Stomach (tissue), 9 donors: Measurements from ENCODE around the gene DIS3L. TPM values are rescaled to one million over a fixed set of nuclear protein-coding genes. Genes with fewer than 3 reads are reported as not detected.
A peak's percentile ranks its signal among the peaks of the same experiment; 100 is the strongest.

Experiments
- DNase-seq, 2 donors: peaks; one replicate each; pipeline versions ENCODE4 v3.0.0 to v3.0.0-alpha.2; 2013 to 2019
- H3K27ac ChIP-seq, 5 donors: fragments of 200-600 bp in 4 of 5; sonication (generic) in 4 of 5; one replicate each; pipeline ENCODE4 v1.5.1; 2013 to 2019; ENCODE audit warnings: mild to moderate bottlenecking in 1 of 5, moderate library complexity in 1 of 5
- H3K27me3 ChIP-seq, 3 donors: fragments of 200-600 bp; sonication (generic); one replicate each; pipeline ENCODE4 v1.5.1; 2017 to 2019; ENCODE audit warnings: mixed run types in 1 of 3
- H3K36me3 ChIP-seq, 4 donors: fragments of 200-600 bp; sonication (generic); 1 replicate in 3 of 4; 2 replicates in 1 of 4; pipeline ENCODE4 v1.5.1; 2016 to 2019
- H3K4me1 ChIP-seq, 4 donors: fragments of 200-600 bp; sonication (generic); one replicate each; pipeline ENCODE4 v1.5.1; 2016 to 2019
- H3K4me3 ChIP-seq, 4 donors: fragments of 200-600 bp; sonication (generic) in 3 of 4; one replicate each; pipeline ENCODE4 v1.5.1; 2016 to 2019; ENCODE audit warnings: mild to moderate bottlenecking in 1 of 4
- H3K9me3 ChIP-seq, 4 donors: fragments of 200-600 bp; sonication (generic); one replicate each; pipeline ENCODE4 v1.5.1; 2016 to 2019
- EP300 ChIP-seq: sonication (generic); formaldehyde crosslinking; IDR thresholded peaks from one replicate; pipeline ENCODE4 v1.6.1; 2017; ENCODE audit warnings: antibody characterized with exemption
- POLR2A ChIP-seq, 4 donors: fragments of 450-650 bp; IDR thresholded peaks; one replicate each; pipeline ENCODE4 v1.6.1; 2016; ENCODE audit warnings: antibody characterized with exemption in 4 of 4, control low read depth in 2 of 4, mild to moderate bottlenecking in 1 of 4, moderate library complexity in 1 of 4
- POLR2AphosphoS5 ChIP-seq, 3 donors: sonication (generic); formaldehyde crosslinking; IDR thresholded peaks; one replicate each; pipeline ENCODE4 v1.6.1; 2016; ENCODE audit warnings: antibody characterized with exemption in 3 of 3
- WGBS, 5 donors: extraction: QIAGEN DNeasy Blood & Tissue Kit in 3 of 5; methylation state at CpG; one replicate each; pipeline versions ENCODE4 v1.1.5 to v1.1.7; 2013 to 2018; 5-methylcytosine and 5-hydroxymethylcytosine counted together
- intact Hi-C: fragments of 100-400 bp; cut with DNase I; formaldehyde crosslinking; loops from one replicate; pipeline ENCODE4 v1.15.1; 2023; ENCODE audit warnings: low total_unique reads
- polyA plus RNA-seq, 3 donors: library from polyadenylated mRNA; stranded (reverse); fragments of 200-250 nt; gene quantifications; one replicate each; pipeline ENCODE4 v1.2.3, GENCODE V29; 2013
- total RNA-seq, 5 donors: library from RNA; depleted of rRNA; stranded (reverse); fragments of >200 nt; gene quantifications; one replicate each; pipeline versions ENCODE4 v1.1.0 to v1.2.3, GENCODE V29; 2014 to 2016
- TF ChIP-seq, protein P1 (sequence below), 7 experiments: fragments of 450-650 bp in 4 of 7; fragments of 200-600 bp in 3 of 7; sonication (generic) in 3 of 7; IDR thresholded peaks; one replicate each; pipeline ENCODE4 v1.5.1; 2016 to 2019; ENCODE audit warnings: antibody characterized with exemption in 7 of 7, control low read depth in 2 of 7, mild to moderate bottlenecking in 1 of 7
- donor health status: healthy with polysubstance abuse.
- donor health status: Bipolar disorder and iron deficiency.
- donor health status: healthy.

The DIS3L gene
- total and polyA plus RNA-seq, 8 donors, result 8.8 to 35.1 (median 16.7) TPM

GRCh38 chr15:66285533-66286280 is 7.7 kb upstream of the DIS3L start:
- Histone ChIP-seq H3K27ac (no peak overlapping the region), H3K4me1 (peaks cover 0 to 10% (median 5%) of the 10 kb centered on the region in 4 donors), H3K36me3 (no peaks in the 10 kb centered on the region), H3K27me3 (no peaks in the 10 kb centered on the region), H3K9me3 (no peaks in the 10 kb centered on the region), H3K4me3 (no peak overlapping the region)
- TF ChIP-seq, protein P1, sequence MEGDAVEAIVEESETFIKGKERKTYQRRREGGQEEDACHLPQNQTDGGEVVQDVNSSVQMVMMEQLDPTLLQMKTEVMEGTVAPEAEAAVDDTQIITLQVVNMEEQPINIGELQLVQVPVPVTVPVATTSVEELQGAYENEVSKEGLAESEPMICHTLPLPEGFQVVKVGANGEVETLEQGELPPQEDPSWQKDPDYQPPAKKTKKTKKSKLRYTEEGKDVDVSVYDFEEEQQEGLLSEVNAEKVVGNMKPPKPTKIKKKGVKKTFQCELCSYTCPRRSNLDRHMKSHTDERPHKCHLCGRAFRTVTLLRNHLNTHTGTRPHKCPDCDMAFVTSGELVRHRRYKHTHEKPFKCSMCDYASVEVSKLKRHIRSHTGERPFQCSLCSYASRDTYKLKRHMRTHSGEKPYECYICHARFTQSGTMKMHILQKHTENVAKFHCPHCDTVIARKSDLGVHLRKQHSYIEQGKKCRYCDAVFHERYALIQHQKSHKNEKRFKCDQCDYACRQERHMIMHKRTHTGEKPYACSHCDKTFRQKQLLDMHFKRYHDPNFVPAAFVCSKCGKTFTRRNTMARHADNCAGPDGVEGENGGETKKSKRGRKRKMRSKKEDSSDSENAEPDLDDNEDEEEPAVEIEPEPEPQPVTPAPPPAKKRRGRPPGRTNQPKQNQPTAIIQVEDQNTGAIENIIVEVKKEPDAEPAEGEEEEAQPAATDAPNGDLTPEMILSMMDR (IDR thresholded peaks at IDR 0.05), result no peak
- TF ChIP-seq POLR2A (IDR thresholded peaks at IDR 0.05) (no peak), POLR2AphosphoS5 (IDR thresholded peaks at IDR 0.05) (no peak), EP300 (no peak)
- intact Hi-C loops, result no loop called here
- WGBS, 5 donors, result 58 to 74% (median 61%) methylated on average over 6 of the region's 6 CpGs
- DNase-seq, result peak in 1 of 2 donors; percentile 44

DNA sequence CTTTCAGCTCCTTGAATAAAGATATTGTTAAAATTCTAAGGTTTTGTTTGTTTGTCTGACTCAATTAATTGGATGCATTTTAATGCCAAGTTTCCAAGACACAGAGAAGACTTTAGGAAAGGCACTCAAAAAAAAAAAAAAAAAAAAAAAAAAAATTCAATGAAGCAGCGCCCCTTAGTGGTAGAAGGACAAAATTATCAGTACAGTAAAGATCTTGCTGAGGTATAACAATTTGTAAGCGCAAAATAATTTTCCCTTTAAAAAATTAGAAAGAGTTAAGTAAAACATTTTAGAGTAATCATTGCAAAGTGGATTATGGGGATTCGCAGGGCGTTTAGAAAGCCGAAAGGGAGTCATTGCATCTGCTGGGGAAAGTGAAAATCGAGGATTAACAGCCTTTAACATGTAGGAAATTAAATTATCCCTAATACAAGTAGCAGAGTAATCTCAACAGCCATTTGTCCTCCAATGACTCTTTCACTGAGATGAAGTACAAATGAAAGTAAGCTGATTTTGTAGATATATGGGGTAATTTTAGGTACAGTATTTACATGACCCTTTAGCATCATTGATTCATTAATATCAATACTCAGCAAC is 5.8 kb upstream of the DIS3L start:
- TF ChIP-seq, protein P1 (IDR thresholded peaks at IDR 0.05), result peak in 5 of 7 experiments; percentile 36 to 53 (median 48)
- no peak for TF ChIP-seq EP300
- no peak for TF ChIP-seq POLR2A (IDR thresholded peaks at IDR 0.05)
- TF ChIP-seq POLR2AphosphoS5 (IDR thresholded peaks at IDR 0.05), result no peak
- intact Hi-C loops, result no loop called here
- WGBS, 5 donors, result 9 to 14% (median 12%) methylated on average over 6 of the region's 6 CpGs
- no peak overlapping the region for H3K4me3 ChIP-seq
- peaks cover 0 to 20% (median 13%) of the 10 kb centered on the region in 4 donors for H3K4me1 ChIP-seq
- peak in 1 of 2 donors; percentile 46 for DNase-seq
- no peaks in the 10 kb centered on the region for H3K9me3 ChIP-seq
- no peaks in the 10 kb centered on the region for H3K36me3 ChIP-seq
- no peak overlapping the region for H3K27ac ChIP-seq
- H3K27me3 ChIP-seq, result no peaks in the 10 kb centered on the region

GRCh38 chr15:66288093-66288492 is 5.3 kb upstream of the DIS3L start:
- no peaks in the 10 kb centered on the region for H3K9me3 ChIP-seq
- H3K4me3 ChIP-seq, result no peak overlapping the region
- no peaks in the 10 kb centered on the region for H3K27me3 ChIP-seq
- no peaks in the 10 kb centered on the region for H3K36me3 ChIP-seq
- DNase-seq, result no peak
- H3K4me1 ChIP-seq, result peaks cover 0 to 24% (median 17%) of the 10 kb centered on the region in 4 donors
- TF ChIP-seq EP300 (no peak), POLR2A (IDR thresholded peaks at IDR 0.05) (no peak), POLR2AphosphoS5 (IDR thresholded peaks at IDR 0.05) (no peak)
- TF ChIP-seq, protein P1 (IDR thresholded peaks at IDR 0.05), result no peak
- intact Hi-C loops, result no loop called here
- no peak overlapping the region for H3K27ac ChIP-seq

GRCh38 chr15:66288551-66289185 is 4.7 kb upstream of the DIS3L start:
- H3K4me3 ChIP-seq, result no peak overlapping the region
- no peak for TF ChIP-seq EP300
- TF ChIP-seq POLR2AphosphoS5 (IDR thresholded peaks at IDR 0.05), result no peak
- intact Hi-C loops, result no loop called here
- peaks cover 0 to 24% (median 17%) of the 10 kb centered on the region in 4 donors for H3K4me1 ChIP-seq
- 63 to 76% (median 71%) methylated on average over 6 of the region's 6 CpGs for WGBS, 5 donors
- DNase-seq, result peak in 1 of 2 donors; percentile 55
- no peak overlapping the region for H3K27ac ChIP-seq
- H3K36me3 ChIP-seq, result no peaks in the 10 kb centered on the region
- H3K27me3 ChIP-seq, result no peaks in the 10 kb centered on the region
- H3K9me3 ChIP-seq, result no peaks in the 10 kb centered on the region
